ENCODE data around the gene INPP5D.
A peak's percentile ranks its signal among the peaks of the same experiment; 100 is the strongest.

Gene INPP5D

GRCh38 chr2:233219848-233220247, 159.7 kb downstream of the INPP5D start:
- DNase-seq: no peak

- no peak for DNase-seq
Measured at GRCh38 chr2:233221378-233222063, 161.4 kb downstream of the INPP5D start.

DNA sequence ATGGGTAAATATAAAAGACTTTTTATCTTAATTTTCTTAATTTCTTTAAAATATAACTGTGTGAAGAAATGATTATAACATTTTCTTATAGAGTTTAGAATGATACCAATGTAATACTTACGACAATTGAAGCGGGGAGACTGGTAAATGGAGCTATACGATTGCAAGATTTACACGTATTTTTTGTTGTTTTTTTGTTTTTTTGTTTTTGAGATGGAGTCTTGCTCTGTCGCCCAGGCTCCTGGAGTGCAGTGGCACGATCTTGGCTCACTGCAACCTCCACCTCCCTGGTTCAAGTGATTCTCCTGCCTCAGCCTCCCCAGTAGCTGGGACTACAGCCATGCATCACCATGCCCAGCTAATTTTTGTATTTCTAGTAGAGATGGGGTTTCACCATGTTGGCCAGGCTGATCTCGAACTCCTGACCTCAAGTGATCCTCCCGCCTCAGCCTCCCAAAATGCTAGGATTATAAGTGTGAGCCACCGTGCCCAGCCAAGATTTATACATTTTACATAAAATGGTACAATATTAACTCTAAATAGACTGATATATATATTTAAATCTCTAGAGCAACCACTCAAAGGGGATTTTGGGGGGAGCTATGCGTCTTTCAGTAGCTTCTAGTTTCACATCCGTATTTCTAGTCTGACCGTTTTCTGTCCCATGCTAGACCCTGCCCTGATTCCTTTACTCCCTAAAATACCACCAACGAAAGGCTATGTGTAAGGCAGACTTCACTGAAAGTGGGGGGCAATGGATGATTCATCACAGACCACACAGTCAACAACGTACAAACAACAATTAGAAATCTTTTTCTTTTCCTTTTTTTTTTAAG, 163.1 kb downstream of the INPP5D start:
- DNase-seq: no peak

DNA sequence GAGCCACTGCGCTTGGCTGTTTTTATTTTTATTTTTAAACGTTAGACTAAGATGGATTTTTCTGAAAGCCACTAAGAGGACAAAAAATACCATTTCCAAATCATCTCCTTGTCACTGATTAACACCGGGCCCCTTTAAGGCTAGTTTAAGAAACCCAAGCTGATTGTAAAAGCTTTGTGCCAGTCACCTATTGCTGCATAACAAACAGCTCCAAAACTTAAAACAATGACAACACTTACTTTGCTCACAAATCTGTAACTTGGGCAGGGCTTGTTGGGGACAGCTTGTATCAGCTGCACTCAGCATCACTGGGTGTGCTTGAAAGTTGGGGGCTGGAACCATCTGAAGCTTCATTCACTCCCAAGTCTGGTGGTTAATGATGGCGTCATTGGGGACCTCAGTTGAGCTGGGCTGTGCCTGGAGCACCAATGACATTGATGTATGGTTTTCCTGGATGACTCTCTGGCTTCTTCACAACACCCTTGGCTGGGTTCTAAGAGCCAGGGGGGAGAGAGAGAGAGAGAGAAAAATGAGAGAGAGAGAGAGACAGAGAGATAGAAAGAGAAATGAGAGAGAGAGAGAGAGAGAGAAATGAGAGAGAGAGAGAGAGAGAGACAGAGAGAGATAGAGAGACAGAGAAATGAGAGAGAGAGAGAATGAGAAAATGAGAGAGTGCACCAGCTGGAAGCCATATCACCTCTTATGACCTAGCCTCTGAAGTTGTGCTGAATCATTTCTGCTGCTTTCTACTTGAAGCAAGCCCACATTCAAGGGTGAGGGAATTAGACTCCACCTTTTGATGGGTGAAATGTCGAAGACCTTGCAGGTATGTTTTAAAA, 165.3 kb downstream of the INPP5D start:
- no peak for DNase-seq

GRCh38 chr2:233226511-233227031, 166.4 kb downstream of the INPP5D start:
- no peak for DNase-seq

- no peak for DNase-seq
Measured at GRCh38 chr2:233227346-233227978, 167.3 kb downstream of the INPP5D start.

- no peak for DNase-seq
Measured at GRCh38 chr2:233228376-233228775, 168.2 kb downstream of the INPP5D start.

DNA sequence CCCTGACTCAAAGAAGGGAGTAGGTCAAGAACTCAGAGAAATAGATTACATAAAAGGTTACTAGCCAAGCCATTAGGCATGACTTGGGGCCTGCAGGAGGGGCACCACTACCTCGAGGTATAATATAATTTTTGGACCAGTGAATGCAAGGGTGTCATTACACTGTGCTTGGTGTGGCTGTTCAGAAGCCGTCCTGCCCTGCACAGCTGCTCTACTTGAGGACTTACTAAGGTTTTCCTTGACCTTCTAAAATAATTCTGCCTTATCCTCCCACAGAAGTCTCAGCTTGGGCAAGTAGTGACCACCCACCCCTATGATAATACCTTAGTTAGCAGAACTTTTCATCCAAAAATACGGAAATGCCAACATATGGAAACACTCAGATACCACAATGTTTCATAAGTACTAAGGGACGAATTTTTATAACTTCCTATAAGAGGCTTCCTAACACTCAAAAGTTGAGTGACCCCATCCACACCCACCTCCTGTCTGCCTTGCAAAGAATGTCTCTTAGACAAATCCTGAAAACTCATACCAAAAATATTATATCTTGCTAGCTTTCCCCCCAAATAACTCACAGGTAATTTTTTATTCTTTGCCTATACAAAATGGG, 173.6 kb downstream of the INPP5D start:
- DNase-seq: no peak

GRCh38 chr2:233234264-233234663, 174.1 kb downstream of the INPP5D start:
- no peak for DNase-seq

DNA sequence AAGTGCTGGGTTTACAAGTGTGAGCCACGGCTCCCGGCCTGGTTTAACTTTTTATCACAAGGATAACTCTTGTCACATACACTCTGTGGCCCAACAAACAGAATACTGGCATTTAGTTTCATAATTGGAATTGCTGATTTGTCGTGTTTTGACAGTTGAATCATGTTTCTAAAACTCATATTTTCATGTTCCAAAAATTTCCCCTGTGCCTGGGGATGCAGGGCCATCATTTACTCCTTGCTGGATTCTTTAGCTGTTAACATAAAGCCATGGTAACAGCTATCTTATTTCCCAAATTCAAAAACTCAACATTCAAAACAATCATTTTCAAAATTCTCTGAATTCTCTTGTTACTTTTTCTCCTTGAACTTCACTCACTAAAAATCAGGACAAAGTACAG, 174.9 kb downstream of the INPP5D start:
- no peak for DNase-seq

DNA sequence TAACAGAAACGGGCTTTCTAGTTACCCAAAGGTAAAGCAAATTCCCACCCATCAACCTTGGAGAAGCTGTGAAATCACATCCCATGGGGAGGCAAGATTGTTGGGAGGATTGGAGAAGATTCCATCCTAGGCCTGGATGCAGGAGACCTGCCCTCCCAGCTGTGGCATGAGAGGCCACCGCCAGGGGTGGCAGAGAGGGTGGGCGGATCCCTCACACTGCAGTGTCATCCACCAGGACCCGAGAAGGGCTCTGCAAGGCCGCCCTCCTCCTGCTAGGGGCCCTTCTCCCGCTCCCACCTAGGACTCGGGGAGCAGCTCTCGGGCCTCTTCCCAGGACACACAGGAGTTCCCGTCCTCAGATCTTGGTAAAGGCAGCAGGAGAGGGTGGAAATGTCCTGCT, 175.8 kb downstream of the INPP5D start:
- no peak for DNase-seq

- DNase-seq: no peak
Measured at GRCh38 chr2:233236820-233237589, 176.9 kb downstream of the INPP5D start.

DNA sequence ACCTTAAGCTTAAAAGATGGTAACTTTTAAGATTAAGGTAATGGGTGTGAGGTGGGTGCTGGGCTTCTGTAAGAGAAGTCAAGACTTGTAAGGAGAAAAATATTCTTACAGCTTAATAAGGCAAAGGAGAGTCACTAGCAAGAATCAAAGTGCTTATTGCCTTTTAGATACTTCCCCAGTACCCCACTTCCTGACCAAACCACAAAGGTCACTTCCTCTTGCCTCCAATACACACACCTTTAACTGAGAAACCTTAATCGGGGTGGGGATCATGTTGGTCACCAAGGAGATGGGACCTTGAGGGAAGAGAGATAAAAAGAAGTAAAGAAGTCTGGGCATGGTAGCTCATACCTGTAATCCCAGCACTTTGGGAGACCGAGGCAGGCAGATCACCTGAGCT, 180.8 kb downstream of the INPP5D start:
- no peak for DNase-seq

DNA sequence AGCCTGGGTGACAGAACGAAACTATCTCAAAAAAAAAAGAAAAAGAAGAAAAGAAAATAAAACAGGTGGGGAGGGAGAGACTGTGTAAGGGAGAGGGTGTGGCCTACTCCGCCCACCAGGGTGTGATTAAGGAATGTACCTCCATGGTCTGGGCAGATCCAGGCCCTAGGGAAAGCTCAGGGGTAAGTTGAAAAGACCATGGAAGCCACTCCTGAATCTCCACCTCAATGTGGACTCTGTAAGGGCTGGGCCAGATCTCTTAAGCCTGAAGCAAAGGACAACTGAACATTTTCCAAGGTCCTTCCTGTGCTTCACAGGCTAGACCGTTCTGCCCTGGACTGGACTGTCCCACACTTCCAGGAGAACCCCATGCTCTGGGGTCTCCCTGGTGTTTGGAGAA, 181.7 kb downstream of the INPP5D start:
- no peak for DNase-seq

DNA sequence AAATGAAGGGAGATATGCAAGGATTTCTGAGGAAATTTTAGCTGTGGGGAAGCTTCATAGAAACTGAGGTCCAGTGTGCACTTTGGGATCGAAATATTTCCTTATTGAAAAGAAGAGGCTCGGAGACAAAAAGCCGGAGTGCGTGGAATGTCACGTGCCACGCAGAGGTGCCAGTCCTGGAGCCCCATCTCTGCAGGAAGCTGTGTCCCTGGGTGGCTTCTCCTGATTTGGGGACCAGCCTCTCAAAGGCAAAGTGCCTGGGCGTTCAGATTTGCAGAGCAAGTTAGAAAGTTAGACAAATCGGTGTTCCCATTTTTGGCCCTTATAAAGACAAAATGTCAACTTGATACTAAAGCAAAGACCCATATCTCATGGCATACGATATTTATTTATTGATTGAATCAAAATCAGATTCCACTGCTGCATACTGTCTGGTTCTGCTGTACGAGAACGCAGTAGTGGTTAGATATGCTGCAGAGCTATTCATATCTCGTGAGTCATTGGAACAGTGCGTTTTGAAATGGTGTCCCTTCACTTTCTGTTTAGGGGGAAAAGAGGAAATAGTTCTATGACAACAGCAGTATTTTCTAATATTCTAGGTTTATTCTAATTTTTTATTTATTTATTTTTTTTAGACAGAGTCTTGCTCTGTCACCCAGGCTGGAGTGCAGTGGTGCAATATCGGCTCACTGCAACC, 182.2 kb downstream of the INPP5D start:
- no peak for DNase-seq

DNA sequence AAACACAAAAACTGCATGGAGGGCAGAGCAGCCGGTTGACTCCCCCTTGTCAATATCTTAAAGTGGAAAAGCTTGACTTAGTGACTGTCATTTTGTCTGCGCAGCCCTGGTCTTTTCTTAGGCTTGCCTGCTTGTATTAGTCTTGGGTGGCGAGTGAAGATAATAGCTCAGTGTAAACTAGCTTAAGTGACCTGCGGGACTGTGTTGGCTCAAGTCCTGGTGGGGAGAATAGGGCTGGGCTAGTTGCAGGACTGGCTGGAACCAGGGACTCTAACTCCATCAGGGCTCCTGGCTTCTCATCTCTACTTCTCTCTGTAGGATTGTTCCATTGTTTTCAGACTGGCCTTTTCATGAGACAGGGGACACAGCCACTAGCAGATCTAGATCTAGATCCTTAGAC, 183.2 kb downstream of the INPP5D start:
- DNase-seq: no peak

GRCh38 chr2:233244818-233245217, 184.7 kb downstream of the INPP5D start:
- DNase-seq: no peak

DNA sequence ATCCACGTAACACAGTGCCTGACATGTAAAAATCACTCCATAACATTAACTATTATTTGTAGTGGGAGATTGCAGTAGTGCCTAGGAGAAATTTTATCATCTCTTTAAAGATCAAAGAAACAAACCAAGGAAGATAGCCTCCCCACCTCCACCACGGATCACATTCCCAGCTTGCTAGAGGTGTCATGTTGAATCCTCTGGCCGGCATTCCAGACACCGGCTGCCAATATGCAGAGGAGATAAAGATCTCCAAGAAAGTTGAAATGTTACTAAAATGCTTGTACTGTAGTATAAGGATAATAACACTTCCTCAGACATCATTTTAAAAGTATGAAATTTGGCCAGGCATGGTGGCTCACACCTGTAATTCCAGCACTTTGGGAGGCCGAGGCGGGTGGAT, 185.3 kb downstream of the INPP5D start:
- DNase-seq: no peak

- no peak for DNase-seq
Measured at GRCh38 chr2:233247116-233247515, 187.0 kb downstream of the INPP5D start.

- DNase-seq: peak; percentile 45
Measured at GRCh38 chr2:233247744-233248143, 187.6 kb downstream of the INPP5D start.

DNA sequence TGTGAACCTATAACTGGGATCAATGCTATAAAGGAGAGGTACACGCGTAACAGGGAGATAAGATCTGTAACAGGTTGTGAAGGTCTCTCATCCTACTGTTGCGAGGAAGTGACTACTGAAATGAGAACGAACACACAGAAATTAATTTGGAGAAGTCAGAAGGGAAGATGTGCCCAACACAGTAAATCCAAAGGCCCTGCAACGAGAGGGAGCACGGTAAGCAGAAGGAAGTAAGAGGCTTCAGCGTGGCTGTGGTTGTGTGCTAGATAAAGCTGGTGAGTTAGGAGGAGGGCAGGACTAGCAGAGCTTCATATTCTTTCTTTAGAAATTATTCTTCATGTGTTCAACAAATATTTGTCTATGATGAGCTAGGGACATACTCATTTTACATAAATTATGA, 188.9 kb downstream of the INPP5D start:
- no peak for DNase-seq

All from activated effector memory CD4-positive, alpha-beta T cell treated with Interleukin-2 at 50 U/mL for 16 hours (primary cell).